ENCODE data around the gene STK17B. TPM values are rescaled to one million over a fixed set of nuclear protein-coding genes. Genes with fewer than 3 reads are reported as not detected.

Gene STK17B
- total RNA-seq, 1 donor from 2014 or later = 15.7 TPM

DNA sequence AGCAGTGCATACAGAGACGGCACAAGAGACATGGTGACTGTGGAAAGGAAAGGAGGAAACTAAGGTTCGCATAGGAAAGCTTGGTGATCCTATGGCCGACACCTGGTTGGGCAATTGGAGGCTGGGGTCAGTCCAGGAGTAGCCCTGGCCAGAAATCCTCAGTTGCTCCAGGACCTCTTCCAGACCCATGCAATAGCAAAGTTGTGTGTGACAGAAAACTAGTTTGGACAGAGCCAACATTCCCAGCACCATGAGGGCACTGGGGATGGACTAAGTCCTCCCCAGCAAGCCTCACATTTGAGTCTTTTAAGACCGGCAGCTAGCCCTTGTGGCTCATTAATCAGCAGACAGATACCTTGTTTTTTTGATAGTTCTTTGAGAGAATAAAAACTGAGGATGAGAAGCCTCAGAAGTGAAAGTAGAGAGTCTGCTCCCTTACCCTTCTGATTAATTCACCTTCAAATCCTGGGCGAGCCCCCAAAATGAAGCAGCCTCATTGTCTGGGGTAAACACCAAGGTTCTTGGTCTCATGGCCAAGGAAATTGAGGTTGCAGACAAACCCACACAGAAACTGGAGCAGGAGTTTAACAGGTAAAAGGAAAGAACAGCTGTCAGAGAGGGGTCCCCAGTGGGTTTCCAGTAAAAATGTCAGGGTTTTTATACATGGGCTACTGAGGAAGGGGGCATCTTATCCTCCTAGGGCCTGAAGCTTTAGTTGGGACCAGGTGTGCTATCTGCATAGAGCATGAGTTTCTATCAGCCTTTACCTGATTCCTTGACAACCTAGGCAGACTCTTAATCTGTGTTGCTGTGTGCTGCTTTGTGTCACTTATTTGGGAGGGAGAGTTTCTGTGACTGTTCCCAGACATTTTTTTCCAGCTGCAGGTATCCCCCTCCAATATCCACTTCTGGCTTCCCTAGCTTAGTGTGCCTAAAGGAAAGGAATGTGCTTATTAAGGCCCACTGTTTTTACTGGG, 39.1 kb downstream of the STK17B start:
- no peak for DNase-seq (ENCODE audit: low read depth)

GRCh38 chr2:196131384-196131937, 39.9 kb downstream of the STK17B start:
- DNase-seq (ENCODE audit: low read depth) = no peak
- TF ChIP-seq CTCF (conservative IDR thresholded peaks at IDR 0.05; ENCODE audit: low read depth, low read length) = peak; percentile 38

More for the DNA sequence above, 39.1 kb downstream of the STK17B start:
- no peak for TF ChIP-seq CTCF (conservative IDR thresholded peaks at IDR 0.05; ENCODE audit: low read depth, low read length)
- H3K4me3 ChIP-seq (ENCODE audit: low read depth, low read length) = no peak overlapping the region

DNA sequence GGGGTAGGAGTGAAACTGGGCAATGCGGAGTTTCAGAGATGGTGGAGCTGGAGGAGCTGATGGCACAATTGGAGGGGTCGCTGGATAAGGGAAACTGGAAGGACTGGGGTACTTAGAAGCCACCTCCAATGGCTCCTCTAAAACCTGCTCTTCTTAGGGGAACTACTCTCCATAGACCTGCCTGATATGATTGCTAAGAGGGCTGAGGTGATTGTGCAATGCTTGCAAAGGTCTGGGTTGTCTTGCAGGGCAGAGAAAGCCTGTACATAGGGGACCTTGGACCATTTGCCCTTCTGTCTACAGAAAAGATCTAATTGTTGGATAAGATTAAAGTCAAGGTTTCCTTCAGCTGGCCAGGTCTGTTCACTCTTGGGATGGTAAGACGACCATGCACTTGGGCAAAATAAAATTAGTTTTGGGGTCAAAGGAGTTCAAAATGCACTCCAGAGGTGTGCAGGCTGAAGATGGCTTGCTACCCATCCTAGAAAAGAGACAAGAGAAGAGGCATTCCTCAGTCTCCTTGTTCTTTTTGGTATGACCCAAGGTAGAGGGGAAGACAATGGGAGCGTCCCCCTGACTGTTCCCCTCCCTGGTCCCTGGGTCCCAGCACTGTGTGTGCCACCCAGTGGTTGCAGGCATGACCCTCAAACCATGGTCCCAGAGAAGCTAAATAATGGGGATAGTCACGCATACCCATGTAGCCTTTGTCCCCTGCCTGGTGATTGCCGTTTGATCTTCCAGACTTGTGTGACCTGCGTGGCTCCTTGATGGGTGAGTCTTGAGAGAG, 41.1 kb downstream of the STK17B start:
- TF ChIP-seq CTCF (conservative IDR thresholded peaks at IDR 0.05; ENCODE audit: low read depth, low read length) = no peak
- no peak for DNase-seq (ENCODE audit: low read depth)

More at GRCh38 chr2:196131384-196131937, 39.9 kb downstream of the STK17B start:
- no peak overlapping the region for H3K4me3 ChIP-seq (ENCODE audit: low read depth, low read length)

DNA sequence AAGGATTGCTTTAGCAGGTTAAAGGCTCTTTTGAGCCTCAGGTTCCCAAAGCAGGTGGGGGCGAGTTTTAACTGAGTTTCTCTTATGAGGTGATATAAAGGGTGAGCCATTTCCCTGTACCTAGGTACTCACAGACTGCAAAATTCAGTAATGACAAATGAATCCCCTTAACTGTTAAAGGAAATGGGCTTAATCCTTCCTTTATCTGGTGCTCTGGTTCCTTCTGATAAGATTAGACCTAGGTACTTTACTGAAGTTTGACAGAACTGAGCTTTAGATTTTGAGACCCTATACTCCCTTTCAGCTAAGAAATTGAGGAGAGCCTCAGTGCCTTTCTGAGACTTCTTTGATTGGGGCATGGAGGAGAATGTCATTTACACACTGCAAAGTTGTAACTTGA, 42.6 kb downstream of the STK17B start:
- H3K4me3 ChIP-seq (ENCODE audit: low read depth, low read length) = no peak overlapping the region
- DNase-seq (ENCODE audit: low read depth) = no peak
- TF ChIP-seq CTCF (conservative IDR thresholded peaks at IDR 0.05; ENCODE audit: low read depth, low read length) = no peak

More for the DNA sequence above, 41.1 kb downstream of the STK17B start:
- H3K4me3 ChIP-seq (ENCODE audit: low read depth, low read length) = no peak overlapping the region

GRCh38 chr2:196125596-196125995, 45.8 kb downstream of the STK17B start:
- no peak for TF ChIP-seq CTCF (conservative IDR thresholded peaks at IDR 0.05; ENCODE audit: low read depth, low read length)
- DNase-seq (ENCODE audit: low read depth) = no peak
- no peak overlapping the region for H3K4me3 ChIP-seq (ENCODE audit: low read depth, low read length)

DNA sequence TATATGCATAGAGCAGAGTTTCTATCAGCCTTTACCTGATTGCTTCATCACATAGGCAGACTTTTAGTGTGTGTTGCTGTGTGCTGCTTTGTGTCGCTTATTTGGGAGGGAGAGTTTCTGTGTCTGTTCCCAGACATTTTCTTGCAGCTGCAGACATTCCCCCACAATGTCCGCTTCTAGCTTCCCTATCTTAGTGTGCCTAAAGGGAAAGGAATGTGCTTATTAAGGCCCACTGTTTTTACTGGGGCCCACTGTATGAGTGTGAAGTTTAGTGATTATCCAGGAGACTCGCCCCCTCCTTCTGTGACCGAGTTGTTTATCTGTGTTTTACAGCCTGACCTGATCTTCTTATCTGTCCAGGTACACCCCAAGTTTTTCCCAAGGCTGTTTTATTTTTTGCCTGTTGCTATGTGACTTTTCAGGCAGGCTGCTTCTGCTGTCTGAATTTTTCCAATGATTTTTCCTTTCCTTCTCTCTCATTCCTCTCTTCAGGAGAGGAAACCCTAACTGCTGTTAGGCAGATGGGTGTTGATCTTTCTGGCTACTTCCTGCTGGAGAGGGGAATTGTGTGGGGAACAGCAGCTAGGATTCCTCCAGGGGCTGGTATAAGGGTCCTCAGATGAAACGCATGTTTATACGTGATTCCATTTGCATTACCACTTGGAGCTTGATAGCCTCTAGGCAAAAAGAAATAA, 47.6 kb downstream of the STK17B start:
- no peak for TF ChIP-seq CTCF (conservative IDR thresholded peaks at IDR 0.05; ENCODE audit: low read depth, low read length)
- DNase-seq (ENCODE audit: low read depth) = no peak
- no peak overlapping the region for H3K4me3 ChIP-seq (ENCODE audit: low read depth, low read length)
